ENCODE results near the gene CNTROB.

The CNTROB gene

GRCh38 chr17:7903154-7904103 lies 28.6 kb upstream of the CNTROB start:
- no peak for DNase-seq (ENCODE audit: low read depth)

- DNase-seq (ENCODE audit: low read depth): no peak
Measured at GRCh38 chr17:7909089-7909488, 22.9 kb upstream of the CNTROB start.

- DNase-seq (ENCODE audit: low read depth): no peak
Measured at GRCh38 chr17:7910281-7910680, 21.7 kb upstream of the CNTROB start.

GRCh38 chr17:7910711-7911110 lies 21.3 kb upstream of the CNTROB start:
- no peak for DNase-seq (ENCODE audit: low read depth)

GRCh38 chr17:7911116-7911515 lies 20.9 kb upstream of the CNTROB start:
- no peak for DNase-seq (ENCODE audit: low read depth)

- DNase-seq (ENCODE audit: low read depth): no peak
Measured at GRCh38 chr17:7912927-7913524, 19.0 kb upstream of the CNTROB start.

- no peak for DNase-seq (ENCODE audit: low read depth)
Measured at GRCh38 chr17:7915179-7915610, 16.8 kb upstream of the CNTROB start.

- DNase-seq (ENCODE audit: low read depth): peak; percentile 58
Measured at GRCh38 chr17:7915611-7916384, 16.2 kb upstream of the CNTROB start, which contains the start of gene RNF227. RNF227 (minus strand) TSS chr17:7916289; CDS start chr17:7916195, 94 bp downstream.

GRCh38 chr17:7916385-7916682 lies 15.7 kb upstream of the CNTROB start:
- no peak for DNase-seq (ENCODE audit: low read depth)

GRCh38 chr17:7916808-7917207 lies 15.2 kb upstream of the CNTROB start:
- DNase-seq (ENCODE audit: low read depth): no peak

- no peak for DNase-seq (ENCODE audit: low read depth)
Measured at GRCh38 chr17:7922269-7922844, 9.6 kb upstream of the CNTROB start.

GRCh38 chr17:7922845-7923628 lies 9.0 kb upstream of the CNTROB start:
- peak; percentile 71 for DNase-seq (ENCODE audit: low read depth)

GRCh38 chr17:7927596-7927995 lies 4.4 kb upstream of the CNTROB start:
- no peak for DNase-seq (ENCODE audit: low read depth)

- no peak for DNase-seq (ENCODE audit: low read depth)
Measured at GRCh38 chr17:7929158-7930023, 2.6 kb upstream of the CNTROB start, which contains the start of gene KCNAB3. KCNAB3 (minus strand) TSS chr17:7929856; CDS start chr17:7929435, 421 bp downstream.

- DNase-seq (ENCODE audit: low read depth): no peak
Measured at GRCh38 chr17:7930841-7931631, 970 bp upstream of the CNTROB start.

GRCh38 chr17:7932483-7932891 lies 481 bp downstream of the CNTROB start:
- peak; percentile 12 for DNase-seq (ENCODE audit: low read depth)

- DNase-seq (ENCODE audit: low read depth): no peak
Measured at GRCh38 chr17:7932949-7933348, 943 bp downstream of the CNTROB start.

- no peak for DNase-seq (ENCODE audit: low read depth)
Measured at GRCh38 chr17:7935859-7936258, 3.9 kb downstream of the CNTROB start.

- DNase-seq (ENCODE audit: low read depth): no peak
Measured at GRCh38 chr17:7940034-7940433, 8.0 kb downstream of the CNTROB start.

GRCh38 chr17:7940743-7941142 lies 8.7 kb downstream of the CNTROB start:
- DNase-seq (ENCODE audit: low read depth): no peak

Measured in stimulated activated CD8-positive, alpha-beta memory T cell treated with anti-CD3 and anti-CD28 coated beads, Interleukin-15, amount 100 ng/mL, for 1 hour (primary cell).